ENCODE results near the gene TEX2. TPM values are rescaled to one million over a fixed set of nuclear protein-coding genes. Genes with fewer than 3 reads are reported as not detected.

Gene TEX2
- total and polyA plus RNA-seq, 2 of the 13 experiments (the other 11 are each of a cell fraction or from before 2014, with no cell fraction given), result 21.4 to 37.7 TPM

DNA sequence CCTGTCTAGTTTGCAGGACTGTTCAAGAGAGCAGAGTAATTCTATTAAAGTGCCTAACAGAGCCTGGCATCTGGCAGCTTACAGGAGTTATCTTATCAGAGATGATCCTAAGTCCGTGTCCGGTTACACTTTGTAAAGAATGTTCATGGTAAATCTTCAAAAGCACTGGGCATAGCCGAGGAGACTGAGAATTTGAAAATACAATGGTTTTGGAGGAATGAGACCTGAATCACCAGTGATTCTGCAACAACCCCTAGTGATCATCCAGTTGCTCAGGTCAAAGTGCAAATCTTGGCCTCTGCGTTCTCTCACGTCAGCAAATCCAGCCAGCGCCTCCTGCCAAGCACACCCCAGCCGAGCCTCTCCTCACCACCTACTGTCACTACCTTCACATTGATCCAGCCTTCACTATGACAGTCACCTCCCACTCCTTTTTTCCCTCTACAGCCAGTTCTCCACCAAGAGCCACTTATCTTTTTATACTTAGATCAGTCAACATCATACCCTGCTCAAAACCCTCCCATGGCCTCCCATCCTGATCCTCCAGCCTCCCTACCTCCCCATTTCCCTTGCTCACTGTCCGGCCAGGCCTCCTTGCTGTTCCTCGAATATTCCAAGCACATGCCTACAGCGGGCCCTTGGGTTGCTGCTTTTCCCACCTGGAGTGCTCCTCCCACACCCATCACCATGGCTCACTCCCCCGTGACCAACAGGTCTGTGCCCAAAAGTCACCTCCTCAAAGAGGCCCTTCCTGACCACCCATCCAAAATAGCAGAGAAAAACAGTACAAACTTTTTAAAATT lies 75.8 kb downstream of the TEX2 start (continued):
- TF ChIP-seq CEBPZ (IDR thresholded peaks at IDR 0.05; ENCODE audit: low read length) (no peak), MLX (CRISPR knock-in tag; IDR thresholded peaks at IDR 0.05) (peak; percentile 58; the same call in 1 of the 2 replicates), LRRFIP1 (CRISPR knock-in tag; conservative IDR thresholded peaks at IDR 0.05) (no peak), ZNF710 (CRISPR knock-in tag; IDR thresholded peaks at IDR 0.05; ENCODE audit: borderline replicate concordance) (0 out of 2 replicates have a peak, but pooled peaks have one; percentile 18), JDP2 (CRISPR knock-in tag; IDR thresholded peaks at IDR 0.05; ENCODE audit: borderline replicate concordance) (no peak), RFXANK (CRISPR knock-in tag; IDR thresholded peaks at IDR 0.05) (no peak), GATAD1 (CRISPR knock-in tag; IDR thresholded peaks at IDR 0.05) (no peak), MTERF4 (CRISPR knock-in tag; IDR thresholded peaks at IDR 0.05) (no peak), ZNF326 (CRISPR knock-in tag; IDR thresholded peaks at IDR 0.05; ENCODE audit: borderline replicate concordance) (no peak), KLF6 (CRISPR knock-in tag; IDR thresholded peaks at IDR 0.05) (no peak), ZNF572 (CRISPR knock-in tag; IDR thresholded peaks at IDR 0.05) (no peak), MIXL1 (CRISPR knock-in tag; IDR thresholded peaks at IDR 0.05) (0 out of 2 replicates have a peak, but pooled peaks have one; percentile 28), ZNF235 (CRISPR knock-in tag; IDR thresholded peaks at IDR 0.05; ENCODE audit: borderline replicate concordance) (no peak), ZNF713 (CRISPR knock-in tag; IDR thresholded peaks at IDR 0.05) (0 out of 2 replicates have a peak, but pooled peaks have one; percentile 38), IKZF1 (IDR thresholded peaks at IDR 0.05) (no peak), FOXK1 (CRISPR knock-in tag; IDR thresholded peaks at IDR 0.05; ENCODE audit: borderline replicate concordance, low read depth) (peak; percentile 38; the same call in 1 of the 2 replicates), HMG20A (CRISPR knock-in tag; IDR thresholded peaks at IDR 0.05; ENCODE audit: borderline replicate concordance) (peak; percentile 73; the same call in 1 of the 2 replicates)
- TF ChIP-seq, protein P1, sequence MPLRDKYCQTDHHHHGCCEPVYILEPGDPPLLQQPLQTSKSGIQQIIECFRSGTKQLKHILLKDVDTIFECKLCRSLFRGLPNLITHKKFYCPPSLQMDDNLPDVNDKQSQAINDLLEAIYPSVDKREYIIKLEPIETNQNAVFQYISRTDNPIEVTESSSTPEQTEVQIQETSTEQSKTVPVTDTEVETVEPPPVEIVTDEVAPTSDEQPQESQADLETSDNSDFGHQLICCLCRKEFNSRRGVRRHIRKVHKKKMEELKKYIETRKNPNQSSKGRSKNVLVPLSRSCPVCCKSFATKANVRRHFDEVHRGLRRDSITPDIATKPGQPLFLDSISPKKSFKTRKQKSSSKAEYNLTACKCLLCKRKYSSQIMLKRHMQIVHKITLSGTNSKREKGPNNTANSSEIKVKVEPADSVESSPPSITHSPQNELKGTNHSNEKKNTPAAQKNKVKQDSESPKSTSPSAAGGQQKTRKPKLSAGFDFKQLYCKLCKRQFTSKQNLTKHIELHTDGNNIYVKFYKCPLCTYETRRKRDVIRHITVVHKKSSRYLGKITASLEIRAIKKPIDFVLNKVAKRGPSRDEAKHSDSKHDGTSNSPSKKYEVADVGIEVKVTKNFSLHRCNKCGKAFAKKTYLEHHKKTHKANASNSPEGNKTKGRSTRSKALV (CRISPR knock-in tag; IDR thresholded peaks at IDR 0.05), result no peak

All from HepG2 (cell line).